Cardiac fibroblast (primary cell): ENCODE data around the gene PTPRN2.
"Not testable (repeated sequence)": the region's sequence is repeated elsewhere in the genome, so short reads cannot be mapped to it uniquely, and the experiment has no call there.

Experiments used
- DNase-seq, 2 donors: peaks; one replicate each; pipeline versions ENCODE4 v3.0.0 to v3.0.0-alpha.2; 2010; ENCODE audit warnings: low read depth in 2 of 2
- H3K4me3 ChIP-seq, 2 donors: replicated peaks in 1 of 2; 1 replicate in 1 of 2; 2 replicates in 1 of 2; pipeline ENCODE4 v1.5.1; 2011; ENCODE audit warnings: low read depth in 2 of 2, low read length in 2 of 2, mild to moderate bottlenecking in 2 of 2, moderate library complexity in 1 of 2
- CTCF ChIP-seq: IDR thresholded peaks from one replicate; pipeline ENCODE4 v1.5.1; 2011; ENCODE audit warnings: low read depth, mild to moderate bottlenecking, low read length, inconsistent platforms

Gene PTPRN2

GRCh38 chr7:158278745-158279320, 308.8 kb downstream of the PTPRN2 start:
- DNase-seq, result no peak
- no peak for TF ChIP-seq CTCF
- H3K4me3 ChIP-seq, result no peak overlapping the region

GRCh38 chr7:158277219-158278141, 310.1 kb downstream of the PTPRN2 start:
- TF ChIP-seq CTCF, result no peak
- no peak for DNase-seq
- H3K4me3 ChIP-seq, result no peak overlapping the region

- no peak for TF ChIP-seq CTCF
- no peak overlapping the region for H3K4me3 ChIP-seq
- DNase-seq, result no peak
These were observed 311.0 kb downstream of the PTPRN2 start for GRCh38 chr7:158276414-158277218.

GRCh38 chr7:158275711-158276413, 311.8 kb downstream of the PTPRN2 start:
- no peak overlapping the region for H3K4me3 ChIP-seq
- no peak for DNase-seq
- no peak for TF ChIP-seq CTCF

GRCh38 chr7:158274996-158275395, 312.6 kb downstream of the PTPRN2 start:
- no peak overlapping the region for H3K4me3 ChIP-seq
- DNase-seq, result no peak
- no peak for TF ChIP-seq CTCF

- no peak for TF ChIP-seq CTCF
- no peak overlapping the region for H3K4me3 ChIP-seq
- DNase-seq, result no peak
These were observed 313.2 kb downstream of the PTPRN2 start for GRCh38 chr7:158274404-158274811.

GRCh38 chr7:158273756-158274342, 313.8 kb downstream of the PTPRN2 start:
- not testable (repeated sequence) for H3K4me3 ChIP-seq, DNase-seq
